NAMALWA (cell line): Measurements from ENCODE around the gene GMEB2.
"Not testable (repeated sequence)": the region's sequence is repeated elsewhere in the genome, so short reads cannot be mapped to it uniquely, and the experiment has no call there.

Experiments used
- DNase-seq: peaks from one replicate; pipeline ENCODE4 v3.0.0-alpha.2; 2015; ENCODE audit warnings: low spot score

Gene GMEB2

GRCh38 chr20:63587776-63588591, 38.9 kb downstream of the GMEB2 start:
- no peak for DNase-seq

DNA sequence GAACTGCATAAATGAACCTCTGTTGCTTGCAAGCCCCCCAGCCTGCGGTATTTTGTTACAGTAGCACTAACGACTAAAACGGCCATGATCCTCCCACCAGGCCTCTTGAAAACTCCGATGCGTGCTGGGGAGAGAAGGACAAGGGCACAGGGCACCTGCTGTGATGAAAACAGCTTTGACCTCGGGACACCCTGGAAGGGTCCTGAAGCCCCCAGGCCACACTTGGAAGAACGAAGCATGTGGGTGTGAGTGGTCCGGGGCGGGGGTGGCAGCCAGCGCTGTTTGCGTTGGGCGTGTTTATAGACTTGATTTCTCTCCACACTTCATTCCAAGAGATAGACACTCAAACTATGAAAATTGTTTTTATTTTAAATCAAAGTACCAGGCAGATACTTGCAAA, 39.6 kb downstream of the GMEB2 start:
- no peak for DNase-seq

DNA sequence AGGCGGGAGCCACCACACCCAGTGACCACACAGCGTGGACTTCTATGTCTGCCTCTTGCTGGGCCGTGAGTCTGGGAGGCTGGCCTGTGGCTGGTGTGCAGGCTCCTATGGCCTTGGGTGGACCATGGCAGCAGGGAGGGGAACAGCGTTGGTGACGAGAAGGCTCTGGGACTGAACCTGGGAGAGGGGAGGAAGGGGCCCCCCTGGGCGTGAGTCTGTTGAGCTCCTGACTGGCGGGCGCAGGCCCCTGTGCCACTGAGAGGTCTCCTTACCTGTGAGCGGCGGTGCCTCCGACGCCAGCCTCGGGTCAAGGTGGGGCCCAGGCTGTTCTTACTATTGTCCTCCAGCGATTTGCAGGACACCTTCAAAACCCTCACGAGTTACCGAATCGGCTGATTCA, 40.1 kb downstream of the GMEB2 start:
- no peak for DNase-seq

DNA sequence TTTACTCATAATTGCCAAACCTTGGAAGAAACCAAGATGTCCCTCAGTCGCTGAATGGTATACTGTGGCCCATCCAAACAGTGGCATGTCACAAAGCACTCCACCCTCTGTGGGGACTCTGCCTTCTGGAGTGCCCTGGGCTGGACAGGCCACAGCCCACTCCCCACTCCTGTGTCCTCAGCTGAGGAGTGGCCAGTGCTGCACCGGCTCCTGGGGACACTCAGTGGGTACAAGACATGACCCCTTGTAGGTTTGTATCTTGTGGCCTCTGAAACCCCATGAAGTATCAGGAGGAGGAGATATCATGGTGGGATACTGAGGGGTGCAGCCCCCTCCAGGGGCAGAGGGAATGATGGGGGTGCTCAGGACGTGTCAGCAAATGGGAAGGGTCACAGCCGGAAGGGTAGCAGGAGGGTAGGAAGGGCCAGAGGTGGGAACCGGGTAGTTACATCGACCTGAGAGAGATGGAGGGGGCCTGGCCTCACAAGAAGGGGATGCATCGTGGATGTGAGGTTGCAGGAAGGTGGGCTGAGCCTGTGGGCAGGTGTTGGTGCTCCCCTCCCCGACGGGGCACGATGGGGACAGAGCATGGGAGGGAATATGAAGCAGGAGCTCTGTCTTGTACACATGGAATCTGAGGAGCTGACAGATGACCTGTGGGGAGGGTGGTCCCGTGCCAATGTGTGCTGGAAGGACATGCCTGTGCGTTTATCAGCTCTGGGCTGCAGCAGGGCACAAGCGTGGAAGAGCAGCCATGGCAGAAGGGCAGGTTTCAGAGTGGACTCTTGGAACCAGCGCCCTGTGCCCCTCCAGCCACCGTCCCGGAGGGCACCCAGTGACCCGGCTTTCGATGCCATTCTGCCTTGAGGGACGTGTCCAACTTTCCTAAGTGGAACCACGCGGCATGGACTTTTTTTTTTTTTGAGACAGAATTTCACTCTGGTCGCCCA, 41.0 kb downstream of the GMEB2 start:
- DNase-seq = no peak

DNA sequence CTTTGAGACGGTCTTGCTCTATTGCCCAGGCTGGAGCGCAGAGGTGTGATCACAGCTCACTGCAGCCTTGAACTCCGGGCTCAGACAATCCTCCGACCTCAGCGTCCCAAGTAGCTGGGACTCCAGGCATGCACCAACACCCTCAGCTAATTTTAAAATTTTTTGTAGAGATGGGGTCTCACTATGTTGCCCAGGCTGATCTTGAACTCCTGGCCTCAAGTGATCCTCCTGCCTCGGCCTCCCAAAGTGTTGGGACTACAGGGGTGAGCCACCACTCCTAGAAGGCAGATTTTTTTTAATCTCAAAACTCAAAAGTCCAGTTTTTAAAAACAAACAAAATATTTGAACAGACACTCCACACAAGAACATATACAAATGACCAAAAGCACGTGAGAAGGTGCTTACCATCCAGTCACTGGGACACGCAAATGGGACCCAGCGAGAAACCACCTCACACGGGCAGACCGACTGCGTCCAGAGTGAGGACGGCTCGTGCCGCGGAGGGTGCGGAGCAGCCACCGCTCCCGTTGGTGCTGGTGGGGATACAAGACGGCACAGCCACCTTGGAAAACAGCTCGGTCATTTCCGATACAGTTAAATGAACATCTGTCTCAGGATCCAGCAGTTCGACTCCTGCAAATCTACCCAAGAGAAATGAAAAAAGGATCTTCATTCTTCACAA, 44.4 kb downstream of the GMEB2 start:
- no peak for DNase-seq

DNA sequence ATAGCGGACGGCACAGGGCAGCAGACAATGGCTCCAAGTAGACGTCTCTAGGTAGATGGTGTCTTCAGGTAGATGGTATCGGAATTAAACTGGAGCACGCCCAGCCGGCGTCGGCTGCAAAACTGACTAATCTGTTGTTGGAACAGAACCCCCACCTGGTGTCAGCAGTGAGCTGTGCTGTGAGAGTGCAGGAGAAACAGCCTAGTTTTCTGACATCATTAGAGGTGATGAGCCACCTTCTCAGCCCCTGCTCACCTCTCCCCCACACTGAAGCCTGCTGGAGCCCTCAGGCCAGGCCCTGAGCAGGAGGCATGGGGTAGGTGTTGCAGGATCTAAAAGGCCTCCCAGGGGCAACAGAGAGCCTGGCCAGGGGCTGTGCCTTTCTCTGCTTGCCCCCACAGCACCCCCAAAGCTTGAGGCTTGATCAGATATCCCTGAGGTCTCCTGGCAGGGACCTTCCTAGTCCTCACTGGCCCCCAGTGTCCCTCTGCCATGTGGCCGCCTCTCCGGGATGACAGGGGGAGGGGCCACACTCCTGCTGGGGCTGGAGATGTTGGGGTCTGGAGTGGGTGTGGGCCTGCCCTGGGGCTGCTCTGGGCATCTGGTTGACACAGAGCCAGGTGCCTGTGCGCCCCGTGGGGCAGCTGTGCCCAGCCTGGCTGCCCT, 46.0 kb downstream of the GMEB2 start:
- DNase-seq = peak; percentile 71

DNA sequence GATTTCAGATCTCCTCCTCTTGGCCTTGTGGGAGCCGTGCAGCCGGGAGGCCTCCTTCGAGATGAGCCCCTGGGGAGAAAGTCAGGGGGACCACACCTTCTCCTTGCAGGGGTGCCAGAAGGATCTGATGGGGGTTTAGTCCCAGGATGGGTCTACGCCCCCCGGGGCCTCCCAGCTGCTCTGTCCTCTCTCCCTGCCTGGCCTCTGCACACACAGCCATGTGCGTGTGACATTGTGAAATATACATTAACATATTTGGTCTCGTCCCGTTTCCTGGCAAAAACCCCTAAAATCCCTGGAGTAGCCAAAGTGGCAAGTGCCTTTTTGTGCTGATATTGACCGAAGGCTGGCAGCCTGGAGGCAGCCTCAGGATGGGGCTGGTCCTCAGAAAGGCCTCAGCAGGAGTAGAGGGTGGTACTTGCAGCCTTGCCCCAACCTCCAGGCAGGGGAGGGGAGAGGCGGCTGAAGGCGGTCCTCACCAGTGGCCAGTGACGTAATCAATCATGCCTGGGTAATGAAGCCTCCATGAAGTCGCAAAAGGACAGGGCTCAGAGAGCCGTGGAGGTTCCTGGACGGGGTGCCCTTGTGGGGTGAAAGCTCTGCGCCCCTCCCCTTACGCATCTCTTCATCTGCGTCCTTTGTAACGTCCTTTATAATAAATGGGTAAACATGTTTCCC, 47.7 kb downstream of the GMEB2 start:
- no peak for DNase-seq

- DNase-seq = no peak
Observed at GRCh38 chr20:63578224-63579016, 48.5 kb downstream of the GMEB2 start.

GRCh38 chr20:63577317-63577894, 49.5 kb downstream of the GMEB2 start:
- no peak for DNase-seq

- no peak for DNase-seq
Observed at GRCh38 chr20:63576311-63576710, 50.6 kb downstream of the GMEB2 start.

- no peak for DNase-seq
Observed at GRCh38 chr20:63574829-63575743, 51.8 kb downstream of the GMEB2 start.

GRCh38 chr20:63574156-63574828, 52.6 kb downstream of the GMEB2 start, which contains the start of gene HELZ2:
Gene HELZ2, minus strand, starts transcription at chr20:63574239. Its CDS starts 1,854 bp downstream, at chr20:63572385.
- DNase-seq = peak; percentile 71

DNA sequence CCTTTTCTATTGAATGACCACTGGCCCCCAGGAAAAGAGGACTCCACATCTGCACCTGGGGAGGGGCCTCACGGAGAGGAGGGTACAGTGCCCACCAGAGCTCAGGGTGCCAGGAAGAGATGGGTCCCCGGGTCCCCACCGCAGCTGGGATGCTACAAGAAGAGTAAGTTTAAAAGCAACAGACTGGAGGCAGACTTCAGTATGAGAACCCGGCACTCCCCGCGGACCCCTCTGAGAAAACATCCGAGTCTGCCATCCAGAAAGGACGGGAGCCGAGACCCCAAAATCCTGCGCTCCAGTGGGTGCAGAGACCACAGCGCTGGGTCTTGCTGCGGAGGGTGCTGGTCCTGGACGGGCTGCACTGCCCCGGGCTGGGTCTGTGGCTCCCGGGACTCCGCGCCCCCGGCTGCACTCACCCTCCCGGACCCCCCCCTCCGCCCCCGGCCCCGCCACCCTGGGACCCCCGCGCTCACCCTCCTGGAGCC, 53.2 kb downstream of the GMEB2 start:
- DNase-seq = peak; percentile 36

DNA sequence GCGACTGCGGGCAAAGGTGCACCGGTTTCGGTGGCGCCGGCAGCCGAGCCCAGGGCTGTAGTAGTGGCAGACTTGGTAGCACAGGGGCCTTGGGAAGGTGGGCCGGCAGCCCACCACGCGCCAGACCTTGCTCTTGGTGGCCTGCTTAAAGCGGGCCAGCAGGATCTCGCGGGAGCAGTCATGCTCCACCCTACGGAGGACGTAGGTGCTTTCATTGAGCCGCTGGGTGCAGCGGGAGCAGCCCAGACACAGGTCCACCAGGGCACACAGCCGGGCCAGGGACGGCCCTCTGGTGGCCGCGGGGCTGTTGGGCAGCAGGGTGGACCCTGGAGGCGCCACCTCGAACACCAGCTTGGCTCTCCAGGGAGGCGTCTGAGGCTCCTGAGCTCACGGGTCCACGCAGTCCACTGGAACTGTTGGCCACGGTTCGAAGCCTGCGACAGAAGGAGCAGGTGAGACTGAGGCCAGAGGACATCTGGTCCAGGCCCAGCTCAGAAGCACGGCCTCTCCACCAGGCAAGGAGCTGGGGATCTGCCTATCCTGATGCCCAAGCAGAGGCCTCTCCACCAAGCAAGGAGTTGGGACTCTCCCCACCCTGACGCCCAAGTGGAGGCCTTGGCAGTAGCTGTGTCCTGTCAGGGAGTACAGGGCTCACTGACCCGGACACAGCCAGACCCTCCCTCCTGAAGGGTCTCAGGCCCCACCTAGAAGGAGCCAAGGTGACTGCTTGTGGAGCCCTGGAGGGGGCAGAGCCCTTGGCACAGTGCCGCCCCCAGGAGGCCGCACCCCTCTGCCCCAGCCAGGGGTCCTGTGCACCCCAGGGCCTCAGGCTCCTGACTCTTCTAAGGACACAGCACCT, 53.9 kb downstream of the GMEB2 start:
- DNase-seq = no peak

- no peak for DNase-seq
Observed at GRCh38 chr20:63572071-63572787, 54.7 kb downstream of the GMEB2 start.

DNA sequence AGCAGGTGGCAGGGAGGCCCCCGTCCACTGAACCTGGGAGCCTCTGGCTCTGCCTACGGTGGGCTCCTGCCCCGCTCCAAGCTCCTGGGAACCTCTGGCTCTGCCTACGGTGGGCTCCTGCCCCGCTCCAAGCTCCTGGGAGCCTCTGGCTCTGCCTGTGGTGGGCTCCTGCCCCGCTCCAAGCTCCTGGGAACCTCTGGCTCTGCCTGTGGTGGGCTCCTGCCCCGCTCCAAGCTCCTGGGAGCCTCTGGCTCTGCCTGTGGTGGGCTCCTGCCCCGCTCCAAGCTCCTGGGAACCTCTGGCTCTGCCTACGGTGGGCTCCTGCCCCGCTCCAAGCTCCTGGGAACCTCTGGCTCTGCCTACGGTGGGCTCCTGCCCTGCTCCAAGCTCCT, 55.8 kb downstream of the GMEB2 start:
- not testable (repeated sequence) for DNase-seq
